Activated CD8-positive, alpha-beta memory T cell treated with anti-CD3 and anti-CD28 coated beads for 36 hours (primary cell): ENCODE measurements around the gene ZNF213. TPM values are rescaled to one million over a fixed set of nuclear protein-coding genes. Genes with fewer than 3 reads are reported as not detected.

ENCODE experiments used
- CTCF ChIA-PET: fragments of 350-600 bp; sonication (Branson Sonifier 250); formaldehyde crosslinking; loops from one replicate; lab custom pipeline; 2021; ENCODE audit warnings: antibody characterized with exemption; lab: Charles Lee
- POLR2A ChIA-PET: fragments of 350-600 bp; sonication (Branson Sonifier 250); formaldehyde crosslinking; loops from one replicate; lab custom pipeline; 2021; ENCODE audit warnings: antibody characterized with exemption; lab: Charles Lee
- total RNA-seq, 2 experiments: library from RNA; stranded (reverse); gene quantifications; one replicate each; pipeline ENCODE4 v1.2.3, GENCODE V29; 2021

ZNF213 gene
- total RNA-seq, 2 experiments from 2014 or later, result 8.6 to 9.2 TPM

DNA sequence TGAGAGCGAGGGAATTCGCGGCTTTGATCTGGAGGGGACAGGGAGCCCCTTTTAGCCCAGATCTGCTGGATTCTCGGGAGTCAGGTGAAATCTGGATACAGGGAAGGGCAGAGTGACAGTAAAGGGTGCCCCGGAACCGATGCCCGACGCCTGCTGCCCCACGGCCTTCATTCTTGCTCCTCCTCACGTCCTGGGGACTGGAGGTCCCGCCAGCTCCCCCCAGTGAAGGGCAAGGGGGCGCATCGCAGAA is 53.8 kb downstream of the ZNF213 start:
- POLR2A ChIA-PET, result no interaction called here
- CTCF ChIA-PET, result interaction anchor here (1.1 to 2.5 kb wide), 3 partner anchors 10 to 155 kb away, joined by 3 to 5 read pairs (median 3); no protein-coding TSS in a partner anchor

DNA sequence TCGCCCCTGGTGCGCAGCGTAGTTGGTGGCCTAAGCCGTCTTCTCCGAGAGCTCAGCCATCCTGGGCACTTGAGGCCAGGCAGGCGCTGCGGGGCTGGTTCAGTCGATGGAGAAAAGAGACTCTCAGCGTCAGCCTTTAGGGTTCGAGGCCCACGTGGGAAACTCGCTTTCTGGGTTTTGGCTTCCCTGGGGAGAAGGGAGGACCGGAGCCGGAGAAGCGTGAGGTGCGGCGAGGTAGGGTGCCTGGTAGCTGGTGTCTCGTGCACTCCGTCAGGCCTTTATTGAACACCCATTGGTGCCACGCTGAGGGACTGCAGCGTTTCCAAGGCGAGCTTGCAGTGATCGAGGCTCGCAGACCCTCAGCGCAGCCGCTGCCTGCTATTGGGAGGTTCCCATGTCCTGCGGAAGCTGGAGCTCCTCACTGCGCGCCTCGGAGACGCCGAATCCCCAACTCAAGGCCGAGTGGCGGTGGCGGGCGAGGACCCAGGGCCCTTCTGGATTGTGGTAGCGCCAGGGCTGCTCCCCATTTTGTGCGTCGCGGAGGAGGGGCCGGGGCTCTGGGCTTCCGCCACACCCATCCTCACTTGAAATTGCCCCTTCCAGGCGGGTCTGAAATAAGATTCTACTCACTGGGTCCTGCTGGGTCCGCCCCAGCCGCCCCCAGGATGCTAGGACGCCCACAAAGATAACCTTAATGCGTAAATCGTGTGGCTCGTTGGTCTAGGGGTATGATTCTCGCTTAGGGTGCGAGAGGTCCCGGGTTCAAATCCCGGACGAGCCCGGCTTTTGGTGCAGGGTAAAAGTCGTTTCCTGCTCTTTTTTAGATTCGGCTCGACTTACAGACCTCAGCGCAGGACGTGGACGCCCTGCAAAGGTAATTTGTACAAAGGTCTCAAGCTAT is 54.3 kb downstream of the ZNF213 start:
- CTCF ChIA-PET, result interaction anchor here (0.7 to 2.5 kb wide), 4 partner anchors 10 to 155 kb away, joined by 3 to 5 read pairs (median 3); no protein-coding TSS in a partner anchor
- POLR2A ChIA-PET, result no interaction called here

DNA sequence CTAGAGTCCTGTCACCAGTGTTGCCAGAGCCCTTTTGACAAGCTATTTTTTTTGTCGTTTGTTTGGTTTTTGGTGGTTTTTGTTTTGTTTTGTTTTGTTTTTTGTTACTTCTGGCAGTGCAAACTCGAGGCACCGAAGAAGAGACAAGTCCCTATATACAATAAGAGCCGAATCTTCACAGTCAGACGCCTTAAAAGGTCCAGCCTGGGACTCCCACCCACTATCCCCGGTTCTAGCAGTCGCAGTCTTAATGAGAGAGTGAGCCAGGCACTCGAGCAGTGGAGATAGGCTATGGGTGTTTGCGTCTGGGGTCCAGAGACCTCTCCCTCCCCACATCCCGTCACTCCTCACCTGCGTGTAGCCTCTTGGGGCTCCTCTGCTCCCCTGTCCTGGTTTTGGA is 55.0 kb downstream of the ZNF213 start:
- CTCF ChIA-PET, result interaction anchor here (0.6 to 1.3 kb wide), 4 partner anchors 15 to 767 kb away, joined by 3 read pairs; no protein-coding TSS in a partner anchor
- POLR2A ChIA-PET, result no interaction called here

DNA sequence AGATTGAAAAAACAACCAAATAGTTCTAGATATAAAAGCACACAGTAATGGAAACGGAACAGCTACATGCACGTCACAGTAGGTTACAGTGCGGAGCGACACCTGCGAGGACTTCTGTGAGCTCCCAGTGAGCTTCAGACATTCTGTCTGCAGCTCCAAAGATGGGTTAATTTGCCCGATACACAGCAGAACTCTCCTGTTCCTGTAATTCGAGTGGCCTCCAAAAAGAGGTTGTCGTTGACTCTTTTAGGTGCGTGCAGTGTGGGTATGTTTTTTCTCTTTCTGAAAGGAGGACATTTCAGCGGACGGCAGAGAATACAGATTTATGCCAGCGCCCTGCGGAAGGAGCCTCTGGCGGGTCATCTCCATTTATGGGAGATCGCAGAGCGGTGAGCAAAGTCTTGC is 56.1 kb downstream of the ZNF213 start:
- POLR2A ChIA-PET, result no interaction called here
- CTCF ChIA-PET, result no interaction called here

Other genes starting within 250 kb of the ZNF213 start
- 10 to 100 TPM; 33.2 to 34.4 TPM for gene FLYWCH1, start 223.1 kb upstream of the ZNF213 start, total RNA-seq
- gene KREMEN2, start 170.8 kb upstream of the ZNF213 start, total RNA-seq, result under 1 TPM in 1 of 2 experiments, not detected in 1; 0.08 TPM
- 10 to 100 TPM; 41.1 to 43.0 TPM for gene PAQR4, start 165.7 kb upstream of the ZNF213 start, total RNA-seq
- gene PKMYT1, start 154.6 kb upstream of the ZNF213 start, total RNA-seq, result 100 to 1,000 TPM; 135 TPM
- gene CLDN9, start 122.1 kb upstream of the ZNF213 start, total RNA-seq, result not detected
- not detected for gene CLDN6, start 116.8 kb upstream of the ZNF213 start, total RNA-seq
- gene TNFRSF12A, start 114.7 kb upstream of the ZNF213 start, total RNA-seq, result 1 to 10 TPM; 4.3 to 4.6 TPM
- gene HCFC1R1, start 111.1 kb upstream of the ZNF213 start, total RNA-seq, result 10 to 100 TPM; 27.5 to 28.5 TPM
- 10 to 100 TPM; 54.7 to 56.8 TPM for gene THOC6, start 111.0 kb upstream of the ZNF213 start, total RNA-seq
- gene BICDL2, start 98.1 kb upstream of the ZNF213 start, total RNA-seq, result under 1 TPM; 0.11 to 0.17 TPM
- 1 to 10 TPM; 1.3 to 2.2 TPM for gene MMP25, start 88.5 kb upstream of the ZNF213 start, total RNA-seq
- 1,000 to 10,000 TPM; 1,098 to 1,123 TPM for gene IL32, start 69.4 kb upstream of the ZNF213 start, total RNA-seq
- not detected for gene ZSCAN10, start 35.7 kb upstream of the ZNF213 start, total RNA-seq
- gene ZNF205, start 22.4 kb upstream of the ZNF213 start, total RNA-seq, result under 1 TPM in 1 of 2 experiments, not detected in 1; 0.23 TPM
- gene OR1F1, start 53.2 kb downstream of the ZNF213 start, total RNA-seq, result not detected
- 10 to 100 TPM; 11.3 to 11.8 TPM for gene ZNF200, start 100.1 kb downstream of the ZNF213 start, total RNA-seq
- gene MEFV, start 121.6 kb downstream of the ZNF213 start, total RNA-seq, result under 1 TPM in 1 of 2 experiments, not detected in 1; 0.19 TPM
- gene ZNF263, start 148.5 kb downstream of the ZNF213 start, total RNA-seq, result 10 to 100 TPM; 26.2 to 27.0 TPM
- gene TIGD7, start 170.4 kb downstream of the ZNF213 start, total RNA-seq, result 1 to 10 TPM; 4.5 to 4.6 TPM
- 10 to 100 TPM; 36.3 to 37.3 TPM for gene ZNF75A, start 170.5 kb downstream of the ZNF213 start, total RNA-seq
- not detected for gene OR2C1, start 220.9 kb downstream of the ZNF213 start, total RNA-seq